NB4 (cell line): ENCODE data around the gene AGFG1.

Experiments used
- DNase-seq: peaks from one replicate; pipeline ENCODE4 v3.0.0; 2010; ENCODE audit warnings: low read depth
- H3K4me3 ChIP-seq: one replicate; pipeline ENCODE4 v1.5.1; 2011; ENCODE audit warnings: mild to moderate bottlenecking, low read depth, low read length, moderate library complexity
- MYC ChIP-seq: IDR thresholded peaks from 2 replicates; pipeline ENCODE4 v1.6.1; 2011; ENCODE audit warnings: low read depth, low read length
- POLR2A ChIP-seq: IDR thresholded peaks from 2 replicates; pipeline ENCODE4 v1.6.1; 2011; ENCODE audit warnings: mild to moderate bottlenecking; ENCODE audit not compliant: insufficient read length; ENCODE audit errors: extremely low read depth
- TF ChIP-seq, protein P1 (sequence below): IDR thresholded peaks from one replicate; pipeline ENCODE4 v1.5.1; 2012; ENCODE audit warnings: low read depth, low read length
- TF ChIP-seq, protein P2 (sequence below): IDR thresholded peaks from 2 replicates; pipeline ENCODE4 v1.6.1; 2011; ENCODE audit warnings: low read depth, low read length

The AGFG1 gene

DNA sequence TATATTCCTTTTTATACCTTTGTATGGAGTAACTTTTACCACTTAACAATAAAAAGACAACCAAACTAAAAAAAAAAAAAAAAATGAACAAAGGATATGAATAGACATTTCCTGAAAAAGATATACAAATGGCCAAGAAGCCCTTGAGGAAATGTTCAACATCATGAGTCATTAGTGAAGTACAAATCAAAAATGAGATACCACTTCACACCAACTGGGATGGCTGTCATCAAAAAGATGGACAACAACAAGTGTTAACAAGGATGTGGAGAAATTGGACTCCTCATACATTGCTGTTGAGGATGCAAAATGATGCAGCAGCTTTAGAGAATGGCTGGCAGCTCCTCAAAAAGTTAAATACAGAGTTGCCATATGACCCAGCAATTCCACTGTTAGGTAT, 104.2 kb downstream of the AGFG1 start:
- H3K4me3 ChIP-seq = no peak overlapping the region
- DNase-seq = no peak
- TF ChIP-seq, protein P1, sequence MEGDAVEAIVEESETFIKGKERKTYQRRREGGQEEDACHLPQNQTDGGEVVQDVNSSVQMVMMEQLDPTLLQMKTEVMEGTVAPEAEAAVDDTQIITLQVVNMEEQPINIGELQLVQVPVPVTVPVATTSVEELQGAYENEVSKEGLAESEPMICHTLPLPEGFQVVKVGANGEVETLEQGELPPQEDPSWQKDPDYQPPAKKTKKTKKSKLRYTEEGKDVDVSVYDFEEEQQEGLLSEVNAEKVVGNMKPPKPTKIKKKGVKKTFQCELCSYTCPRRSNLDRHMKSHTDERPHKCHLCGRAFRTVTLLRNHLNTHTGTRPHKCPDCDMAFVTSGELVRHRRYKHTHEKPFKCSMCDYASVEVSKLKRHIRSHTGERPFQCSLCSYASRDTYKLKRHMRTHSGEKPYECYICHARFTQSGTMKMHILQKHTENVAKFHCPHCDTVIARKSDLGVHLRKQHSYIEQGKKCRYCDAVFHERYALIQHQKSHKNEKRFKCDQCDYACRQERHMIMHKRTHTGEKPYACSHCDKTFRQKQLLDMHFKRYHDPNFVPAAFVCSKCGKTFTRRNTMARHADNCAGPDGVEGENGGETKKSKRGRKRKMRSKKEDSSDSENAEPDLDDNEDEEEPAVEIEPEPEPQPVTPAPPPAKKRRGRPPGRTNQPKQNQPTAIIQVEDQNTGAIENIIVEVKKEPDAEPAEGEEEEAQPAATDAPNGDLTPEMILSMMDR = no peak
- TF ChIP-seq, protein P2, sequence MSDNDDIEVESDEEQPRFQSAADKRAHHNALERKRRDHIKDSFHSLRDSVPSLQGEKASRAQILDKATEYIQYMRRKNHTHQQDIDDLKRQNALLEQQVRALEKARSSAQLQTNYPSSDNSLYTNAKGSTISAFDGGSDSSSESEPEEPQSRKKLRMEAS = no peak
- TF ChIP-seq MYC (no peak), POLR2A (no peak)

DNA sequence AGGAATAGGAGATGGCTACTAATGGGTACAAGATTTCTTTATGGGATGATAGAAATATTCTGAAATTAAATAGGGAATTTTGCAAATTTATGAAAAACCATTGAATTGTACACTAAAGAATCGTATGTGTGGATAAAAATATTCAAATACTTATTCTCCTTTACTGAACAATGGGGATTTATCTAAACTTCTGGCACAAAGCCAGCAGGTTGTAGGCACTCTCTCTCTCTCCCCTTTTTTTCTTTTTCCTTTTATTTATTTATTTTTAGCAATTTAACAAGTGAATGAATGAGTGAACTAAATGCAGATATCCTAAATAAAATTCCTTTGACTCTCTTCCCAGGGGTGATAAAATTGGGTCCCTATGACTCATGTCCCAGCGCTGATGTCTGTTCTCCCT, 104.9 kb downstream of the AGFG1 start:
- no peak overlapping the region for H3K4me3 ChIP-seq
- no peak for DNase-seq
- TF ChIP-seq MYC = no peak
- TF ChIP-seq, protein P1 = no peak
- TF ChIP-seq POLR2A = no peak
- TF ChIP-seq, protein P2 = no peak

DNA sequence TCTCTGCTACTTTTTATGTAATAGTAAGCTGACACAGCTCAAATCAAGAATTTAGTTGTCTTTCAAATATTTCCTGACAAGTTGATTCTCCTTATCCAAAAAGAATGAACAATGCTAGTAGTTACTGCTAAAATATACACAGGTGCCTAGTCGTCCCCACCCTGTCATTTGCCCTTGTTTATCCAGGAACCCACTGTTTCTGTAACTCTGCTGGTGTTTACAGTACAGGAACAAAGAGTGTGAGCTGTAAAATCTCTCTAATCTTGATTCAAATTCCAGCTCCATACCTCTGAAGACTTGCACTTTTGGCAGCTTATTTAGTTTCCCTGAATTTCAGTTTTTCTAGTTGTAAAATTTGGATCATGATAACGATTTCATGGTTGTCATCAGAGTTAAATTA, 105.6 kb downstream of the AGFG1 start:
- TF ChIP-seq, protein P1 = no peak
- TF ChIP-seq, protein P2 = no peak
- TF ChIP-seq POLR2A (no peak), MYC (no peak)
- DNase-seq = no peak
- H3K4me3 ChIP-seq = no peak overlapping the region

DNA sequence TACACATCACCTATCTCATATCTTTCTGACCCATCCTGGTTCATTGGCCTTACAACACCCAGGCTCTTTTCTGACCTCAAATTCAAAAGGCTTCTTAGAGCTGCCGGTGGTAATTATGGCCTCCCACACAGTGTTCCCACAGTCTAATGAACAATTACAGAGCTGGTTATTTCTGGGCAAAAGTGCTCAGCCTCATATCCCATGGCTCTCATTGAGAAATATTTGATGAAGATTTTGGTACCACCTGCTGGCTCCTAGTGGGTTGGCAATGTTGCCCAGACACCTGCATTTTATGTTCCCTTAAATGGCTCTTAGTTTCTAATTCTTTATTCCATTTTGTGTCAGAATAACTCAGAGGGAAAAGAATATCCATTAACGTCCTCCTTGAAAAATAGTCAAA, 106.7 kb downstream of the AGFG1 start:
- DNase-seq = no peak
- H3K4me3 ChIP-seq = no peak overlapping the region
- TF ChIP-seq, protein P2 = no peak
- TF ChIP-seq MYC (no peak), POLR2A (no peak)
- TF ChIP-seq, protein P1 = no peak

DNA sequence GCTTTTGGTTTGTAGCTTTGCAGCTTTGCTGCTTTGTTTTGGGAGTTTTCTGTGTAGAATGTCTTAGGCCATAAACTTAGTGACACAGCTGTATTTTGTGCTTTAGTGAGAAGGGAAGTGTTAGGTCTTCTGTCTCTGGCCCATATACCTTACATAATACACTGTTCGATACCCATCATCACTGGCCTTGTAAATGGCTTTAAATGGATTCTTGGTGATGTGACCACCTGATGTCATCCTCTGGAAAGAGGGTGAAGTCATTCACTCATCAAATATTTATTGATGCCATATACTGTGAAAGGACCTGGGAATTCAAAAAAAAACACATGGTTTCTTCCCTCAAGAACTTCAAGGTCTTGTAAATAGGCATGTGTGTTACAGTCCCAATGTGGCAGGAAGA, 107.8 kb downstream of the AGFG1 start:
- TF ChIP-seq POLR2A = no peak
- H3K4me3 ChIP-seq = no peak overlapping the region
- DNase-seq = no peak

DNA sequence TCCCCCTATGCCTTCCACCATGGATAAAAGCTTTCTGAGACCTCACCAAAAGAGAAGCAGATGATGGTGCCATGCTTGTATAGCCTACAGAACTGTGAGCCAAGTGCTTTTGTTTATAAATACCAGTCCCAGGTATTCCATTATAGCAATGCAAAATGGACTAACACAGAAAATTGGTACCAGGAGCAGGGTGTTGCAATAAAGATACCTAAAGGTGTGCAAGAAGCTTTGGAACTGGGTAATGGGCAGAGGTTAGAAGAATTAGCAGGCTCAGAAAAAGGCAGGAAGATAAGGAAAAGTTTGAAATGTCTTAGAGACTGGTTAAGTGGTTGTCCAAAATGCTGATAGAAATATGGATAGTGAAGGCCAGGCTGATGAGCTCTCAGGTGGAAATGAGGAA, 110.4 kb downstream of the AGFG1 start:
- TF ChIP-seq, protein P1 = no peak
- TF ChIP-seq POLR2A (no peak), MYC (no peak)
- TF ChIP-seq, protein P2 = no peak
- H3K4me3 ChIP-seq = no peak overlapping the region
- DNase-seq = no peak
